Activated naive CD8-positive, alpha-beta T cell treated with anti-CD3 and anti-CD28 coated beads, Interleukin-2, amount 50 U/mL, for 24 hours (primary cell): ENCODE results near the gene C19orf33.
A peak's percentile ranks its signal among the peaks of the same experiment; 100 is the strongest.
"Not testable (repeated sequence)": the region's sequence is repeated elsewhere in the genome, so short reads cannot be mapped to it uniquely, and the experiment has no call there.

Experiments used
- ATAC-seq: fragments of 150-1000 bp; cut with Tn5 transposase; one replicate; pipeline ENCODE4 v1.10.0; 2021
- DNase-seq: peaks from one replicate; pipeline ENCODE4 v3.0.0; 2021
- H3K27ac Mint-ChIP-seq: one replicate; pipeline ENCODE4 v1.8.0; 2021; ENCODE audit warnings: mild to moderate bottlenecking, mixed read lengths
- H3K27me3 Mint-ChIP-seq: one replicate; pipeline ENCODE4 v1.8.0; 2021; ENCODE audit warnings: mixed read lengths
- H3K36me3 Mint-ChIP-seq: one replicate; pipeline ENCODE4 v1.8.0; 2021; ENCODE audit warnings: low read depth, mixed read lengths
- H3K4me1 Mint-ChIP-seq: one replicate; pipeline ENCODE4 v1.8.0; 2021; ENCODE audit warnings: mixed read lengths
- H3K4me3 Mint-ChIP-seq: one replicate; pipeline ENCODE4 v1.8.0; 2021; ENCODE audit warnings: mild to moderate bottlenecking, moderate library complexity, mixed read lengths
- H3K9me3 Mint-ChIP-seq: one replicate; pipeline ENCODE4 v1.8.0; 2021; ENCODE audit warnings: mixed read lengths

C19orf33 gene

GRCh38 chr19:38303517-38304351 is at the start of gene C19orf33:
Gene C19orf33, plus strand, starts transcription at chr19:38304251. Its CDS starts 11 bp downstream, at chr19:38304262.
- ATAC-seq = no peak
- no peak for DNase-seq
- Mint-ChIP-seq H3K36me3 (peaks cover 3% of the 10 kb centered on the region), H3K4me3 (no peak within 1 kb of the TSS), H3K27ac (no peak within 1 kb of the TSS), H3K4me1 (no peaks in the 10 kb centered on the region), H3K9me3 (no peaks in the 10 kb centered on the region), H3K27me3 (no peaks in the 10 kb centered on the region)

- Mint-ChIP-seq H3K27me3 (peaks cover 25% of the 10 kb centered on the region), H3K27ac (peak overlapping the region; percentile 27), H3K36me3 (no peaks in the 10 kb centered on the region), H3K4me3 (peak overlapping the region; percentile 5), H3K9me3 (no peaks in the 10 kb centered on the region), H3K4me1 (peaks cover 21% of the 10 kb centered on the region)
- ATAC-seq = no peak
- DNase-seq = no peak
Observed at GRCh38 chr19:38255383-38256014, 48.6 kb upstream of the C19orf33 start.

GRCh38 chr19:38261942-38262341 is 42.1 kb upstream of the C19orf33 start:
- DNase-seq, H3K36me3 Mint-ChIP-seq, H3K27me3 Mint-ChIP-seq, H3K27ac Mint-ChIP-seq, H3K4me3 Mint-ChIP-seq, H3K9me3 Mint-ChIP-seq, ATAC-seq: not testable (repeated sequence)
- peaks cover 30% of the 10 kb centered on the region for H3K4me1 Mint-ChIP-seq

- H3K4me3 Mint-ChIP-seq = peak overlapping the region; percentile 29
- H3K27me3 Mint-ChIP-seq = peaks cover 5% of the 10 kb centered on the region
- H3K36me3 Mint-ChIP-seq = no peaks in the 10 kb centered on the region
- no peak for DNase-seq
- peak overlapping the region; percentile 31 for H3K27ac Mint-ChIP-seq
- H3K4me1 Mint-ChIP-seq = peaks cover 31% of the 10 kb centered on the region
- ATAC-seq = no peak
- no peaks in the 10 kb centered on the region for H3K9me3 Mint-ChIP-seq
Observed at GRCh38 chr19:38262585-38263268, 41.3 kb upstream of the C19orf33 start.

- Mint-ChIP-seq H3K27me3 (peaks cover 2% of the 10 kb centered on the region), H3K4me3 (peak overlapping the region; percentile 78), H3K36me3 (no peaks in the 10 kb centered on the region), H3K27ac (peak overlapping the region; percentile 88), H3K9me3 (no peaks in the 10 kb centered on the region), H3K4me1 (peaks cover 31% of the 10 kb centered on the region)
- ATAC-seq = peak; percentile 81
- DNase-seq = peak; percentile 72
Observed at GRCh38 chr19:38263689-38264485, 40.2 kb upstream of the C19orf33 start.

- DNase-seq (peak; percentile 55), ATAC-seq (peak; percentile 26)
- Mint-ChIP-seq H3K27ac (peak within 1 kb of the TSS; percentile 88), H3K36me3 (no peaks in the 10 kb centered on the region), H3K9me3 (no peaks in the 10 kb centered on the region), H3K4me1 (peaks cover 27% of the 10 kb centered on the region), H3K4me3 (peak within 1 kb of the TSS; percentile 82), H3K27me3 (peaks cover 2% of the 10 kb centered on the region)
Observed at GRCh38 chr19:38264486-38265212, 39.4 kb upstream of the C19orf33 start, which contains the start of gene SPINT2. Gene SPINT2, plus strand, starts transcription at chr19:38264573. Its CDS starts 320 bp downstream, at chr19:38264893.

GRCh38 chr19:38265213-38265861 is 38.7 kb upstream of the C19orf33 start:
- Mint-ChIP-seq H3K27ac (peak overlapping the region; percentile 81), H3K4me1 (peaks cover 32% of the 10 kb centered on the region), H3K4me3 (peak overlapping the region; percentile 82), H3K36me3 (no peaks in the 10 kb centered on the region), H3K27me3 (peaks cover 2% of the 10 kb centered on the region), H3K9me3 (no peaks in the 10 kb centered on the region)
- ATAC-seq = no peak
- DNase-seq = no peak

- no peaks in the 10 kb centered on the region for H3K36me3 Mint-ChIP-seq
- DNase-seq (no peak), ATAC-seq (no peak)
- peak overlapping the region; percentile 81 for H3K27ac Mint-ChIP-seq
- no peaks in the 10 kb centered on the region for H3K9me3 Mint-ChIP-seq
- peaks cover 2% of the 10 kb centered on the region for H3K27me3 Mint-ChIP-seq
- peaks cover 33% of the 10 kb centered on the region for H3K4me1 Mint-ChIP-seq
- peak overlapping the region; percentile 82 for H3K4me3 Mint-ChIP-seq
Observed at GRCh38 chr19:38265921-38266429, 38.1 kb upstream of the C19orf33 start.

GRCh38 chr19:38266981-38267597 is 37.0 kb upstream of the C19orf33 start:
- Mint-ChIP-seq H3K9me3 (no peaks in the 10 kb centered on the region), H3K4me3 (no peak overlapping the region), H3K27ac (no peak overlapping the region), H3K27me3 (peaks cover 2% of the 10 kb centered on the region), H3K36me3 (no peaks in the 10 kb centered on the region), H3K4me1 (peaks cover 33% of the 10 kb centered on the region)
- no peak for ATAC-seq
- no peak for DNase-seq

- Mint-ChIP-seq H3K4me3 (no peak overlapping the region), H3K4me1 (peaks cover 32% of the 10 kb centered on the region)
Observed at GRCh38 chr19:38267761-38268483, 36.1 kb upstream of the C19orf33 start.

GRCh38 chr19:38268539-38268938 is 35.5 kb upstream of the C19orf33 start:
- Mint-ChIP-seq H3K4me3 (no peak overlapping the region), H3K27me3 (peaks cover 2% of the 10 kb centered on the region), H3K27ac (no peak overlapping the region), H3K9me3 (no peaks in the 10 kb centered on the region), H3K4me1 (peaks cover 27% of the 10 kb centered on the region), H3K36me3 (no peaks in the 10 kb centered on the region)
- ATAC-seq = no peak
- no peak for DNase-seq

More at GRCh38 chr19:38267761-38268483, 36.1 kb upstream of the C19orf33 start:
- no peaks in the 10 kb centered on the region for H3K9me3 Mint-ChIP-seq
- H3K27ac Mint-ChIP-seq = no peak overlapping the region
- H3K27me3 Mint-ChIP-seq = peaks cover 2% of the 10 kb centered on the region
- DNase-seq = no peak
- ATAC-seq = no peak
- H3K36me3 Mint-ChIP-seq = no peaks in the 10 kb centered on the region

- ATAC-seq = no peak
- DNase-seq = no peak
Observed at GRCh38 chr19:38270587-38271167, 33.4 kb upstream of the C19orf33 start.

More at GRCh38 chr19:38270587-38271167, 33.4 kb upstream of the C19orf33 start:
- Mint-ChIP-seq H3K27me3 (no peaks in the 10 kb centered on the region), H3K36me3 (no peaks in the 10 kb centered on the region), H3K9me3 (no peaks in the 10 kb centered on the region), H3K4me3 (no peak overlapping the region), H3K4me1 (peaks cover 13% of the 10 kb centered on the region), H3K27ac (no peak overlapping the region)
